T-helper 22 cell (primary cell): ENCODE results near the gene CMTR1.
"Not testable (repeated sequence)": the region's sequence is repeated elsewhere in the genome, so short reads cannot be mapped to it uniquely, and the experiment has no call there.

Source experiments
- DNase-seq: peaks from one replicate; pipeline ENCODE4 v3.0.0-alpha.2; 2020; ENCODE audit warnings: low read depth

CMTR1 gene

GRCh38 chr6:37491830-37492208 lies 58.8 kb downstream of the CMTR1 start:
- DNase-seq = no peak

- no peak for DNase-seq
These were observed 59.4 kb downstream of the CMTR1 start for GRCh38 chr6:37492236-37492972.

GRCh38 chr6:37492991-37493660 lies 60.1 kb downstream of the CMTR1 start:
- DNase-seq = no peak

- no peak for DNase-seq
These were observed 60.6 kb downstream of the CMTR1 start for GRCh38 chr6:37493661-37493995.

GRCh38 chr6:37495244-37495934 lies 62.4 kb downstream of the CMTR1 start:
- no peak for DNase-seq

GRCh38 chr6:37496951-37497885 lies 64.2 kb downstream of the CMTR1 start:
- no peak for DNase-seq

- peak; percentile 95 for DNase-seq
These were observed 66.6 kb downstream of the CMTR1 start, which contains the start of gene CCDC167 for GRCh38 chr6:37499433-37500293. Gene CCDC167, minus strand, starts transcription at chr6:37499893. Its CDS starts 30 bp downstream, at chr6:37499863.

GRCh38 chr6:37500294-37500608 lies 67.2 kb downstream of the CMTR1 start:
- DNase-seq = no peak

GRCh38 chr6:37500904-37501303 lies 67.9 kb downstream of the CMTR1 start:
- not testable (repeated sequence) for DNase-seq

- no peak for DNase-seq
These were observed 68.8 kb downstream of the CMTR1 start for GRCh38 chr6:37501632-37502491.

GRCh38 chr6:37502703-37503291 lies 69.8 kb downstream of the CMTR1 start:
- peak; percentile 79 for DNase-seq

GRCh38 chr6:37503309-37503965 lies 70.4 kb downstream of the CMTR1 start:
- DNase-seq = no peak

- no peak for DNase-seq
These were observed 71.0 kb downstream of the CMTR1 start for GRCh38 chr6:37504024-37504423.

- no peak for DNase-seq
These were observed 73.5 kb downstream of the CMTR1 start for GRCh38 chr6:37506479-37506878.

- no peak for DNase-seq
These were observed 74.1 kb downstream of the CMTR1 start for GRCh38 chr6:37507077-37507476.

GRCh38 chr6:37507690-37508421 lies 74.8 kb downstream of the CMTR1 start:
- no peak for DNase-seq

GRCh38 chr6:37511201-37511600 lies 78.2 kb downstream of the CMTR1 start:
- DNase-seq = no peak

- DNase-seq = no peak
These were observed 78.9 kb downstream of the CMTR1 start for GRCh38 chr6:37511910-37512399.
